ENCODE measurements around the gene CCDC120.

GRCh38 chrX:49043987-49044281 lies 14.9 kb upstream of the CCDC120 start:
- TF ChIP-seq CTCF (IDR thresholded peaks at IDR 0.05; ENCODE audit: low read length) (no peak), EZH2 (optimal IDR thresholded peaks at IDR 0.05; ENCODE audit: low read depth, low read length) (no peak), EZH2phosphoT487 (IDR thresholded peaks at IDR 0.05; ENCODE audit: low read length) (no peak)
